Colonic mucosa (tissue), 4 donors: ENCODE data around the gene THRSP. TPM values are rescaled to one million over a fixed set of nuclear protein-coding genes. Genes with fewer than 3 reads are reported as not detected.
"Not testable (repeated sequence)": the region's sequence is repeated elsewhere in the genome, so short reads cannot be mapped to it uniquely, and the experiment has no call there.

Source experiments
- DNase-seq: peaks from one replicate; pipeline ENCODE4 v3.0.0-alpha.2; 2020
- H3K27ac ChIP-seq: fragments of 200-600 bp; one replicate; pipeline ENCODE4 v1.8.0; 2021
- H3K27me3 ChIP-seq: fragments of 200-600 bp; one replicate; pipeline ENCODE4 v1.8.0; 2021
- H3K36me3 ChIP-seq: fragments of 200-600 bp; one replicate; pipeline ENCODE4 v1.8.0; 2021
- H3K4me1 ChIP-seq: fragments of 200-600 bp; one replicate; pipeline ENCODE4 v1.8.0; 2021; ENCODE audit warnings: mild to moderate bottlenecking
- H3K4me3 ChIP-seq: fragments of 200-600 bp; one replicate; pipeline ENCODE4 v1.8.0; 2021
- H3K9ac ChIP-seq, 2 donors: one replicate each; pipeline ENCODE4 v1.7.0; 2013; ENCODE audit warnings: control low read depth in 2 of 2, low read depth in 2 of 2, low read length in 2 of 2
- H3K9me3 ChIP-seq: fragments of 200-600 bp; one replicate; pipeline ENCODE4 v1.8.0; 2021
- intact Hi-C: fragments of 100-400 bp; cut with DNase I; formaldehyde crosslinking; loops from one replicate; pipeline ENCODE4 v1.14.1; 2022
- total RNA-seq, 2 donors: library from RNA; stranded (reverse); fragmentation: NEBNext Ultra II Directional in 1 of 2; extraction: Animal tissue kit (Norgen Biotek cat#: 25700) in 1 of 2; gene quantifications; one replicate each; pipeline ENCODE4 v1.2.1, GENCODE V29; 2021
- TF ChIP-seq, protein P1 (sequence below): fragments of 200-600 bp; IDR thresholded peaks from one replicate; pipeline ENCODE4 v1.8.0; 2022; ENCODE audit warnings: antibody characterized with exemption, mild to moderate bottlenecking
- donor health status: healthy.
- donor health status: DM: no; HTN: no; CAD: no.
- donor health status: DM: no; HTN: no; CAD: no.

Gene THRSP
- total RNA-seq, 2 donors from 2014 or later: 0.61 TPM; not detected in 1

DNA sequence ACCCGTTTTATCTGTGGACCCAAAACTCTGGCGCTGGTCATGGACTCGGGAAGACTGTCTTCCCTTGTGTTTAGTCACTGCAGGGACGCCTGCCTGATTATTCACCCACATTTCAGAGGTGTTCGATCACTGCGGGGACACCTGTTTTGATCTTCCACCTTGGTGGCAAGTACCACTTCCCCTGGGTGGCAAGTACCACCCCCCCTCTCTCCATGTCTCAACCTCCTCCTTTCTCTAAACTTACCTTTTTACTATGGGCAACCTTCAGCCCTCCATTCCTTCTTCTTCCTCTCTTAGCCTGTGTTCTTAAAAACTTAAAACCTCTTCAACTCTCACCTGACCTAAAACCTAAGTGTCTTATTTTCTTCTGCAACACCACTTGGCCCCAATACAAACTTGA lies 17.9 kb downstream of the THRSP start:
- intact Hi-C loops: no loop called here
- Histone ChIP-seq H3K4me1 (peaks cover 4% of the 10 kb centered on the region), H3K36me3 (no peaks in the 10 kb centered on the region), H3K9ac (no peak overlapping the region), H3K4me3 (no peak overlapping the region), H3K27ac (no peak overlapping the region), H3K27me3 (no peaks in the 10 kb centered on the region), H3K9me3 (no peaks in the 10 kb centered on the region)
- no peak for DNase-seq
- TF ChIP-seq, protein P1, sequence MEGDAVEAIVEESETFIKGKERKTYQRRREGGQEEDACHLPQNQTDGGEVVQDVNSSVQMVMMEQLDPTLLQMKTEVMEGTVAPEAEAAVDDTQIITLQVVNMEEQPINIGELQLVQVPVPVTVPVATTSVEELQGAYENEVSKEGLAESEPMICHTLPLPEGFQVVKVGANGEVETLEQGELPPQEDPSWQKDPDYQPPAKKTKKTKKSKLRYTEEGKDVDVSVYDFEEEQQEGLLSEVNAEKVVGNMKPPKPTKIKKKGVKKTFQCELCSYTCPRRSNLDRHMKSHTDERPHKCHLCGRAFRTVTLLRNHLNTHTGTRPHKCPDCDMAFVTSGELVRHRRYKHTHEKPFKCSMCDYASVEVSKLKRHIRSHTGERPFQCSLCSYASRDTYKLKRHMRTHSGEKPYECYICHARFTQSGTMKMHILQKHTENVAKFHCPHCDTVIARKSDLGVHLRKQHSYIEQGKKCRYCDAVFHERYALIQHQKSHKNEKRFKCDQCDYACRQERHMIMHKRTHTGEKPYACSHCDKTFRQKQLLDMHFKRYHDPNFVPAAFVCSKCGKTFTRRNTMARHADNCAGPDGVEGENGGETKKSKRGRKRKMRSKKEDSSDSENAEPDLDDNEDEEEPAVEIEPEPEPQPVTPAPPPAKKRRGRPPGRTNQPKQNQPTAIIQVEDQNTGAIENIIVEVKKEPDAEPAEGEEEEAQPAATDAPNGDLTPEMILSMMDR: no peak

DNA sequence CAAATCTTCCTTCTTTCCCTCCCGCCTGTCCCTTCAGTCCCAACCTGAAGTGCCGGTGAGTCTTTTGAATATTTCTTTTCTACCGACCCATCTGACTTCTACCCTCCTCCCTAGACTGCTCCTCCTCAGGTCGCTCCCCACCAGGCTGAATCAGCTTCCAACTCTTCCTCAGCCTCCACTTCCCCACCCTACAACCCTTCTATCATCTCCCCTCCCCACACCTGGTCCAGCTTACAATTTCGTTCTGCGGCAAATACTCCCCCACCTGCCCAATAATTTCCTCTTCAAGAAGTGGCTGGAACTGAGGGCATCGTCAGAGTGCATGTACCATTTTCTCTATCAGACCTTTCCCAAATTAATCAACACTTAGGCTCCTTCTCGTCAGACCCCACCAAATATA lies 18.5 kb downstream of the THRSP start:
- intact Hi-C loops: no loop called here
- DNase-seq: no peak
- Histone ChIP-seq H3K36me3 (no peaks in the 10 kb centered on the region), H3K4me3 (no peak overlapping the region), H3K4me1 (no peaks in the 10 kb centered on the region), H3K9me3 (no peaks in the 10 kb centered on the region), H3K27me3 (no peaks in the 10 kb centered on the region), H3K27ac (no peak overlapping the region), H3K9ac (no peak overlapping the region)
- TF ChIP-seq, protein P1: no peak

DNA sequence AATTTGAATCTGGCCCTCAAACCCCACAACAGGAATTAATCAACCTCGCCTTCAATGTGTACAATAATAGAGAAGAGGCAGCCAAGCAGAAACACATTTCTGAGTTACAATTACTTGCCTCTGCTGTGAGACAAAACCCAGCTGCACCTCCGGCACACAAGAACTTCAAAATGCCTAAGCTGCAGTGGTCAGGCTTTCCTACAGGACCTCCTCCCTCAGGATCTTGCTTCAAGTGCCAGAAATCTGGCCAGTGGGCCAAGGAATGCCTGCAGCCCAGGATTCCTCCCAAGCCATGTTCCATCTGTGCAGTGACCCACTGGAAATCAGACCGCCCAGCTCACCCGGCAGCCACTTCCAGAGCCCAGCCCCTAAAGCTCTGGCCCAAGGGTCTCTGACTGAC lies 19.4 kb downstream of the THRSP start:
- TF ChIP-seq, protein P1: no peak
- no peaks in the 10 kb centered on the region for H3K36me3 ChIP-seq
- H3K27me3 ChIP-seq: no peaks in the 10 kb centered on the region
- no peak for DNase-seq
- H3K27ac ChIP-seq: no peak overlapping the region
- no peak overlapping the region for H3K9ac ChIP-seq
- H3K4me1 ChIP-seq: no peaks in the 10 kb centered on the region
- no peak overlapping the region for H3K4me3 ChIP-seq
- intact Hi-C loops: no loop called here
- H3K9me3 ChIP-seq: no peaks in the 10 kb centered on the region

DNA sequence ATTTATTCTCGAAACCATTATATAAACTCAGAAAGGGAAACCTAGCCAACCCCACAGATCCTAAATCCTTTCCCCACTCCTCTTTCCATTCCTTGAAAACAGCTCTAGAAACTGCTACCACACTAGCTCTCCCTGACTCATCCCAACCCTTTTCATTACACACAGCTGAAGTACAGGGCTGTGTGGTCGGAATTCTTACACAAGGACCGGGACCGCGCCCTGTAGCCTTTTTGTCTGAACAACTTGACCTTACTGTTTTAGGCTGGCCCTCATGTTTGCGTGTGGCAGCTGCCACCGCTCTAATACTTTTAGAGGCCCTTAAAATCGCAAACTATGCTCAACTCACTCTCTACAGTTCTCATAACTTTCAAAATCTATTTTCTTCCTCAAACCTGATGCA lies 20.8 kb downstream of the THRSP start:
- H3K36me3 ChIP-seq, H3K4me1 ChIP-seq, H3K4me3 ChIP-seq, DNase-seq, H3K27ac ChIP-seq, H3K27me3 ChIP-seq, H3K9me3 ChIP-seq, intact Hi-C loops, H3K9ac ChIP-seq: not testable (repeated sequence)

DNA sequence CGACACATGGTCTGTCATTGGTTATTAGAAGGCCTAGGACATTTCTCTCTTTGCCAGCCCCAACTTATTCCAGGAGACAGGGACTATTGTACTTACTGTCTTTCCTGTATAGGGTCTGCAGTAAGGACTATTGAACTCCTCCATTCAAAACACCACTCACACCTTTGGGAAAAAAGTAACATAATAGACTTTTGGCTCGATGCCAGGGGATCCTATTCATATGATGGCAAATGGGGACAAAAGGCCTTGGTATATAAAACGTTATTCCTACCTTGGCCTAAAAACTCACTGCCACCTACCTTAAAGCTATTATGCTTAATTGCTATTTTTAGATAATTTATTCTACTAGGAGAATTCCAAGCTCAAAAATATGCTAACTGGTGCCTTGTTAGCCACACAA lies 22.3 kb downstream of the THRSP start:
- Histone ChIP-seq H3K4me3 (no peak overlapping the region), H3K27me3 (no peaks in the 10 kb centered on the region), H3K4me1 (no peaks in the 10 kb centered on the region), H3K9ac (no peak overlapping the region), H3K27ac (no peak overlapping the region), H3K36me3 (no peaks in the 10 kb centered on the region), H3K9me3 (no peaks in the 10 kb centered on the region)
- TF ChIP-seq, protein P1: no peak
- intact Hi-C loops: no loop called here
- no peak for DNase-seq

DNA sequence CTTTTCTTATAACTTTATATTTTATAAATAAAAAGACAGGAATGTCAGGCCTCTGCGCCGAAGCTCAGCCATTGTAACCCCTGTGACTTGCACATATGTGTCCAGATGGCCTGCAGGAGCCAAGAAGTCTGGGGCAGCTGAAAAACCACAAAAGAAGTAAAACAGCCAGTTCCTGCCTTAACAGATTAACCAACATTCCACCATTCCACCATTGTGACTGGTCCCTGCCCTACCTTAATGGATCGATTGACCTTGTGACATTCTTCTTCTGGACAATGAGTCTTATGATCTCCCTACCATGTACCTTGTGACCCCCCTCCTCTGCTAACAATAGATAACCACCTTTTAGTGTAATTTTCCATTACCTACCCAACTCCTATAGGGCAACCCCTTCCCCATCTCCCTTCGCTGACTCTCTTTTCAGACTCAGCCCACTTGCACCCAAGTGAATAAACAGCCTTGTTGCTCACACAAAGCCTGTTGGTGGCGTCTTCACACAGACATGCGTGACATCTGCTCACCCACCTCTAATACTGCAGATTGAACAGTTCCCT lies 22.9 kb downstream of the THRSP start:
- H3K4me1 ChIP-seq, intact Hi-C loops, H3K9me3 ChIP-seq, H3K36me3 ChIP-seq, H3K27ac ChIP-seq, H3K4me3 ChIP-seq, H3K27me3 ChIP-seq, DNase-seq, H3K9ac ChIP-seq: not testable (repeated sequence)

DNA sequence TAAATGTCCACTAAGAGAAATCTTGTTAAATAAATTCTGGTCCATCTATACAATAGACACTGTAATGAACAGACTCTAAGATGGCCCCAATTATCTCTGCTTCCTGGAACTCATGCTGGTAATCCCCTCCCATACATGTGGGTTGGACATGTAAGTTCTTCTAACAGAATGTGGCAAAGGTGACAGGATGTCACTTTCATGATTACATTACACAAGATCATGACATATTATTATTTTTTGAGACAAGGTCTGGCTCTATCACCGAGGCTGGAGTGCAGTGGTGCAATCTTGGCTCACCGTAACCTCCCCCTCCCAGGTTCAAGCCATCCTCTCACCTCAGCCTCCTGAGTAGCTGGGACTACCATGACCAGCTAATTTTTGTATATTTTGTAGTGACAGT lies 30.6 kb downstream of the THRSP start:
- no peak overlapping the region for H3K4me3 ChIP-seq
- no peak overlapping the region for H3K27ac ChIP-seq
- H3K27me3 ChIP-seq: no peaks in the 10 kb centered on the region
- intact Hi-C loops: no loop called here
- no peaks in the 10 kb centered on the region for H3K36me3 ChIP-seq
- H3K4me1 ChIP-seq: no peaks in the 10 kb centered on the region
- no peak for DNase-seq
- H3K9ac ChIP-seq: no peak overlapping the region
- H3K9me3 ChIP-seq: no peaks in the 10 kb centered on the region
- TF ChIP-seq, protein P1: no peak
